Transverse colon (tissue), 4 donors: ENCODE measurements around the gene GMFB. TPM values are rescaled to one million over a fixed set of nuclear protein-coding genes. Genes with fewer than 3 reads are reported as not detected.
"Not testable (repeated sequence)": the region's sequence is repeated elsewhere in the genome, so short reads cannot be mapped to it uniquely, and the experiment has no call there.

Source experiments
- DNase-seq: peaks from one replicate; pipeline ENCODE4 v3.0.0-alpha.2; 2019
- H3K27ac ChIP-seq, 4 donors: fragments of 200-600 bp; sonication (generic); 2 replicates each; pipeline ENCODE4 v1.5.1; 2016 to 2018; ENCODE audit warnings: inconsistent platforms in 4 of 4
- H3K27me3 ChIP-seq: fragments of 200-600 bp; sonication (generic); 2 replicates; pipeline ENCODE4 v1.5.1; 2017; ENCODE audit warnings: inconsistent platforms
- H3K36me3 ChIP-seq, 4 donors: fragments of 200-600 bp; sonication (generic); 2 replicates each; pipeline ENCODE4 v1.5.1; 2017 to 2019; ENCODE audit warnings: inconsistent platforms in 4 of 4
- H3K4me1 ChIP-seq, 4 donors: fragments of 200-600 bp; sonication (generic); 2 replicates each; pipeline ENCODE4 v1.5.1; 2017 to 2020; ENCODE audit warnings: inconsistent platforms in 4 of 4
- H3K4me3 ChIP-seq, 4 donors: fragments of 200-600 bp; sonication (generic); 1 replicate in 1 of 4; 2 replicates in 3 of 4; pipeline versions ENCODE4 v1.5.1 to v1.6.1; 2017 to 2019; ENCODE audit warnings: inconsistent platforms in 4 of 4
- H3K9me3 ChIP-seq, 2 donors: fragments of 200-600 bp; sonication (generic); 2 replicates each; pipeline ENCODE4 v1.5.1; 2017 to 2019; ENCODE audit warnings: inconsistent platforms in 2 of 2
- EP300 ChIP-seq: sonication (generic); formaldehyde crosslinking; IDR thresholded peaks from one replicate; pipeline ENCODE4 v1.6.1; 2017; ENCODE audit warnings: antibody characterized with exemption, low read depth
- POLR2A ChIP-seq: fragments of 450-650 bp; IDR thresholded peaks from one replicate; pipeline ENCODE4 v1.6.1; 2016; ENCODE audit warnings: antibody characterized with exemption, mild to moderate bottlenecking, moderate library complexity
- POLR2AphosphoS5 ChIP-seq, 3 donors: sonication (generic); formaldehyde crosslinking; IDR thresholded peaks; one replicate each; pipeline ENCODE4 v1.6.1; 2016; ENCODE audit warnings: antibody characterized with exemption in 3 of 3
- WGBS, 2 donors: methylation state at CpG; one replicate each; pipeline ENCODE4 v1.1.5; 2018; ENCODE audit warnings: low coverage in 1 of 2; 5-methylcytosine and 5-hydroxymethylcytosine counted together
- in situ Hi-C, 4 donors: fragments of 200-750 bp; cut with MboI; loops; one replicate each; pipeline versions ENCODE4 v1.15.0 to v1.15.1; 2017; ENCODE audit warnings: low sequenced_read_pairs in 3 of 4, low pct_ligation_motif_present in 1 of 4, low pct_unique_long_range_greater_than_20kb in 1 of 4
- intact Hi-C: fragments of 100-400 bp; cut with DNase I; formaldehyde crosslinking; loops from one replicate; pipeline ENCODE4 v1.15.1; 2023; ENCODE audit warnings: low total_unique reads
- total RNA-seq, 4 donors: library from RNA; depleted of rRNA; stranded (reverse); fragments of >200 nt; gene quantifications; one replicate each; pipeline ENCODE4 v1.1.0, GENCODE V29; 2016
- TF ChIP-seq, protein P1 (sequence below), 5 experiments: fragments of 200-600 bp in 3 of 5; fragments of 450-650 bp in 2 of 5; sonication (generic) in 3 of 5; IDR thresholded peaks; 1 replicate in 2 of 5; 2 replicates in 3 of 5; pipeline ENCODE4 v1.5.1; 2016 to 2017; ENCODE audit warnings: antibody characterized with exemption in 5 of 5, inconsistent platforms in 3 of 5, mild to moderate bottlenecking in 2 of 5, moderate library complexity in 1 of 5

The GMFB gene
- total RNA-seq, 4 donors from 2014 or later, result 19.8 to 94.5 (median 67.4) TPM

- intact Hi-C loops (no loop called here), in situ Hi-C loops (no loop called here)
- Histone ChIP-seq H3K4me1 (peaks cover 0 to 36% (median 13%) of the 10 kb centered on the region in 4 donors), H3K27ac (no peak overlapping the region), H3K27me3 (no peaks in the 10 kb centered on the region), H3K4me3 (no peak overlapping the region), H3K9me3 (peaks cover 8 to 9% of the 10 kb centered on the region in 2 donors), H3K36me3 (no peaks in the 10 kb centered on the region)
- TF ChIP-seq POLR2AphosphoS5 (IDR thresholded peaks at IDR 0.05) (no peak), POLR2A (no peak), EP300 (no peak)
- TF ChIP-seq, protein P1, sequence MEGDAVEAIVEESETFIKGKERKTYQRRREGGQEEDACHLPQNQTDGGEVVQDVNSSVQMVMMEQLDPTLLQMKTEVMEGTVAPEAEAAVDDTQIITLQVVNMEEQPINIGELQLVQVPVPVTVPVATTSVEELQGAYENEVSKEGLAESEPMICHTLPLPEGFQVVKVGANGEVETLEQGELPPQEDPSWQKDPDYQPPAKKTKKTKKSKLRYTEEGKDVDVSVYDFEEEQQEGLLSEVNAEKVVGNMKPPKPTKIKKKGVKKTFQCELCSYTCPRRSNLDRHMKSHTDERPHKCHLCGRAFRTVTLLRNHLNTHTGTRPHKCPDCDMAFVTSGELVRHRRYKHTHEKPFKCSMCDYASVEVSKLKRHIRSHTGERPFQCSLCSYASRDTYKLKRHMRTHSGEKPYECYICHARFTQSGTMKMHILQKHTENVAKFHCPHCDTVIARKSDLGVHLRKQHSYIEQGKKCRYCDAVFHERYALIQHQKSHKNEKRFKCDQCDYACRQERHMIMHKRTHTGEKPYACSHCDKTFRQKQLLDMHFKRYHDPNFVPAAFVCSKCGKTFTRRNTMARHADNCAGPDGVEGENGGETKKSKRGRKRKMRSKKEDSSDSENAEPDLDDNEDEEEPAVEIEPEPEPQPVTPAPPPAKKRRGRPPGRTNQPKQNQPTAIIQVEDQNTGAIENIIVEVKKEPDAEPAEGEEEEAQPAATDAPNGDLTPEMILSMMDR (IDR thresholded peaks at IDR 0.05), result no peak
- no peak for DNase-seq
- WGBS, 2 donors, result 67 to 69% methylated on average over 3 to 4 of the region's 4 CpGs
Measured at GRCh38 chr14:54470701-54471100, 18.1 kb downstream of the GMFB start.

GRCh38 chr14:54467280-54467679 is 21.5 kb downstream of the GMFB start:
- H3K27ac ChIP-seq, result no peak overlapping the region
- in situ Hi-C loops, result no loop called here
- H3K27me3 ChIP-seq, result no peaks in the 10 kb centered on the region
- intact Hi-C loops, result no loop called here
- H3K4me1 ChIP-seq, result peaks cover 0 to 14% (median 0%) of the 10 kb centered on the region in 4 donors
- H3K36me3 ChIP-seq, result no peaks in the 10 kb centered on the region
- H3K9me3 ChIP-seq, result peaks cover 8 to 9% of the 10 kb centered on the region in 2 donors
- H3K4me3 ChIP-seq, result no peak overlapping the region
- no peak for DNase-seq
- TF ChIP-seq POLR2AphosphoS5 (IDR thresholded peaks at IDR 0.05) (no peak), EP300 (no peak)

- TF ChIP-seq POLR2AphosphoS5 (IDR thresholded peaks at IDR 0.05) (no peak), POLR2A (no peak), EP300 (no peak)
- TF ChIP-seq, protein P1 (IDR thresholded peaks at IDR 0.05), result no peak
- Histone ChIP-seq H3K9me3 (peaks cover 8 to 9% of the 10 kb centered on the region in 2 donors), H3K4me3 (no peak overlapping the region), H3K27ac (no peak overlapping the region), H3K4me1 (peaks cover 0 to 5% (median 0%) of the 10 kb centered on the region in 4 donors), H3K27me3 (no peaks in the 10 kb centered on the region), H3K36me3 (no peaks in the 10 kb centered on the region)
- no peak for DNase-seq
- in situ Hi-C loops (no loop called here), intact Hi-C loops (no loop called here)
- 60 to 90% methylated on average over 1 to 4 of the region's 4 CpGs for WGBS, 2 donors
Measured at GRCh38 chr14:54465654-54466053, 23.1 kb downstream of the GMFB start.

DNA sequence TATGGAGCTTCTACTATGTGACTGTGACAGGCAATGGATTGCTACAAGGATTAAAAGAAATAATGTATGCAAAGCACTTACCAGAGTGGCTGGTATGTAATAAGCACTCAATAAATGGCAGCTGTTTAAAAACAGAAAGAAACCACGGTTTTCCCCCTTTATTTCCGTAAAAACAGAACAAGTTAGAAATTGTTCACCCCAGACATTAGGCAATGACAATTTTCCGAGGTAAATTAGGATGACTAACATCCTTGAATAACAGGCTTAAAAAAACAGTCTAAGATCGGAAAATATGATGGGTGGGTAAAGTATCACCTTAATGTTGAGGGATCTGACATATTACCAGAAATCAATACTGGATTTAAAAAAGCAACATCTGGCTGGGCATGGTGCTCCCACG is 26.7 kb downstream of the GMFB start:
- TF ChIP-seq, protein P1 (IDR thresholded peaks at IDR 0.05), result no peak
- TF ChIP-seq POLR2A (no peak), POLR2AphosphoS5 (IDR thresholded peaks at IDR 0.05) (no peak), EP300 (no peak)
- in situ Hi-C loops, result no loop called here
- Histone ChIP-seq H3K4me3 (no peak overlapping the region), H3K27me3 (no peaks in the 10 kb centered on the region), H3K4me1 (no peaks in the 10 kb centered on the region), H3K9me3 (no peaks in the 10 kb centered on the region), H3K27ac (no peak overlapping the region), H3K36me3 (no peaks in the 10 kb centered on the region)
- intact Hi-C loops, result no loop called here
- WGBS, 2 donors, result 57 to 70% methylated on average over 5 of the region's 5 CpGs
- no peak for DNase-seq

DNA sequence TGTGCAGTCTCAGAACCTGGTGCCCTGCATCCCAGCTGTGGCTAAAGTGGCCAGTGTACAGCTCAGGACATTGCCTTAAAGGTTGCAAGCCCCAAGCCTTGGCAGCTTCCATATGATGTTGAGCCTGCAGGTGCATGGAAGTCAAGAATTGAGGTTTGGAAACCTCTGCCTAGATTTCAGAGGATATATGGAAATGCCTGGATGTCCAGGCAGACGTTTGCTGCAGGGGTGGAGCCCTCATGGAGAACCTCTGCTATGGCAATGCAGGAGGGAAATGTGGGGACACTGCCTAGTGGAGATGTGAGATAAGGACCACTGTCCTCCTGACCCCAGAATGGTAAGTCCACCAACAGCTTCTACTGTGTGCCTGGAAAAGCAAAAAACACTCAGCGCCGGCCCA is 29.7 kb downstream of the GMFB start:
- Histone ChIP-seq H3K4me3 (no peak overlapping the region), H3K27ac (no peak overlapping the region), H3K27me3 (no peaks in the 10 kb centered on the region), H3K9me3 (no peaks in the 10 kb centered on the region), H3K36me3 (no peaks in the 10 kb centered on the region), H3K4me1 (no peaks in the 10 kb centered on the region)
- intact Hi-C loops (no loop called here), in situ Hi-C loops (no loop called here)
- TF ChIP-seq POLR2AphosphoS5 (IDR thresholded peaks at IDR 0.05) (no peak), EP300 (no peak), POLR2A (no peak)
- 84 to 86% methylated on average over 3 of the region's 3 CpGs for WGBS, 2 donors
- DNase-seq, result no peak

- H3K36me3 ChIP-seq, DNase-seq, H3K27ac ChIP-seq, H3K4me1 ChIP-seq, H3K9me3 ChIP-seq, H3K27me3 ChIP-seq, in situ Hi-C loops, intact Hi-C loops, H3K4me3 ChIP-seq: not testable (repeated sequence)
Measured at GRCh38 chr14:54458536-54458935, 30.2 kb downstream of the GMFB start.
